ENCODE data around the gene STK4. TPM values are rescaled to one million over a fixed set of nuclear protein-coding genes. Genes with fewer than 3 reads are reported as not detected.
"Not testable (repeated sequence)": the region's sequence is repeated elsewhere in the genome, so short reads cannot be mapped to it uniquely, and the experiment has no call there.

STK4 gene
- total and polyA plus RNA-seq, 2 donors from 2014 or later = 4.3 to 41.0 TPM

DNA sequence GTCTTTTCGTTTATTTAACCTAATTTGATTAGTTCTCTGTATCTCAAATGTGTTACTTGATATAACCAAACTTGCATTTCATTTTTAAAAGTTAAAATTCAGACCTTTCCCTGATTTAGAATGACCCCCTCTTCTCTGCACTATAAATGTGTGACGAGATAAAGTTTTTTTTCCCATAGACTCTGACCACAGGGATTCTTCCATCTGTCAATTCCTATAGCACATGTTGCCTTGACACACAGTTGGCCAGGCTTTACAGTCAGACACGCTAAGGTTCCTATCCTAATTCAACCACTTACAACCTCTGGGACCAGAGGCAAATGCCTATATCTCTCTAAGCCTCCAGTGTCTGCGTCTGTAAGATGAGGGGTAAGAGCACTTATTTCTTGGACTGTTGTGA lies 94.0 kb downstream of the STK4 start:
- H3K4me3 ChIP-seq (ENCODE audit: low read length in 3 of 3) = no peak overlapping the region
- no peak overlapping the region for H3K27ac ChIP-seq (ENCODE audit: low read depth in 2 of 2, low read length in 2 of 2)
- FAIRE-seq (no peak), DNase-seq (no peak)
- intact Hi-C loops (cut with DNase I) = no loop called here
- no peaks in the 10 kb centered on the region for H3K36me3 ChIP-seq (ENCODE audit: control insufficient read depth in 2 of 3, insufficient read depth in 3 of 3, low read length in 3 of 3)
- H3K9me3 ChIP-seq (ENCODE audit: control insufficient read depth in 2 of 3, insufficient read depth in 1 of 3, low read length in 3 of 3) = no peaks in the 10 kb centered on the region
- H3K9ac ChIP-seq (ENCODE audit: low read length in 3 of 3) = no peak overlapping the region
- H3K4me1 ChIP-seq (ENCODE audit: control insufficient read depth in 2 of 3, insufficient read depth in 2 of 3, low read depth in 1 of 3, low read length in 3 of 3) = no peaks in the 10 kb centered on the region
- TF ChIP-seq, protein P1, sequence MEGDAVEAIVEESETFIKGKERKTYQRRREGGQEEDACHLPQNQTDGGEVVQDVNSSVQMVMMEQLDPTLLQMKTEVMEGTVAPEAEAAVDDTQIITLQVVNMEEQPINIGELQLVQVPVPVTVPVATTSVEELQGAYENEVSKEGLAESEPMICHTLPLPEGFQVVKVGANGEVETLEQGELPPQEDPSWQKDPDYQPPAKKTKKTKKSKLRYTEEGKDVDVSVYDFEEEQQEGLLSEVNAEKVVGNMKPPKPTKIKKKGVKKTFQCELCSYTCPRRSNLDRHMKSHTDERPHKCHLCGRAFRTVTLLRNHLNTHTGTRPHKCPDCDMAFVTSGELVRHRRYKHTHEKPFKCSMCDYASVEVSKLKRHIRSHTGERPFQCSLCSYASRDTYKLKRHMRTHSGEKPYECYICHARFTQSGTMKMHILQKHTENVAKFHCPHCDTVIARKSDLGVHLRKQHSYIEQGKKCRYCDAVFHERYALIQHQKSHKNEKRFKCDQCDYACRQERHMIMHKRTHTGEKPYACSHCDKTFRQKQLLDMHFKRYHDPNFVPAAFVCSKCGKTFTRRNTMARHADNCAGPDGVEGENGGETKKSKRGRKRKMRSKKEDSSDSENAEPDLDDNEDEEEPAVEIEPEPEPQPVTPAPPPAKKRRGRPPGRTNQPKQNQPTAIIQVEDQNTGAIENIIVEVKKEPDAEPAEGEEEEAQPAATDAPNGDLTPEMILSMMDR (IDR thresholded peaks at IDR 0.05; ENCODE audit: borderline replicate concordance, extremely low read depth, insufficient read depth) = no peak
- H3K27me3 ChIP-seq (ENCODE audit: control insufficient read depth, insufficient read depth, low read length) = no peaks in the 10 kb centered on the region

DNA sequence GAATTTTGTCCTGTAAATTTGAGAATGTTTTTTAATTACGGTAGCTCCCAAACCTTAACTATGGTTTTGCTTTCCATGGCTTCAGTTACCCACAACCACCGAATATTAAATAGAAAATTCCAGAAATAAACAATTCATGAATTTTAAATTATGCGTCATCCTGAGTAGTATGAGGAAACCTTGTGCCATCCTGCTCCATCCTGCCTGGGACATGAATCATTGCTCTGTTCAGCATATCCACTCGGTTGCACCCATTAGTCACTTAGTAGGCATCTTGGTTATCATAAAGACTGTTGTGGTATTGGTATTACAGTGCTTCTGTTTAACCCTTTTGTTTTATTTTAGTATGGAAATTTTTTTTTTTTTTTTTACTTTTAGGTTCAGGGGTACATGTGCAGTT lies 94.9 kb downstream of the STK4 start:
- intact Hi-C loops (cut with DNase I) = no loop called here
- no peaks in the 10 kb centered on the region for H3K36me3 ChIP-seq (ENCODE audit: control insufficient read depth in 2 of 3, insufficient read depth in 3 of 3, low read length in 3 of 3)
- H3K4me1 ChIP-seq (ENCODE audit: control insufficient read depth in 2 of 3, insufficient read depth in 2 of 3, low read depth in 1 of 3, low read length in 3 of 3) = no peaks in the 10 kb centered on the region
- no peaks in the 10 kb centered on the region for H3K27me3 ChIP-seq (ENCODE audit: control insufficient read depth, insufficient read depth, low read length)
- DNase-seq (no peak), FAIRE-seq (no peak)
- no peaks in the 10 kb centered on the region for H3K9me3 ChIP-seq (ENCODE audit: control insufficient read depth in 2 of 3, insufficient read depth in 1 of 3, low read length in 3 of 3)
- TF ChIP-seq, protein P1 (IDR thresholded peaks at IDR 0.05; ENCODE audit: borderline replicate concordance, extremely low read depth, insufficient read depth) = no peak
- no peak overlapping the region for H3K27ac ChIP-seq (ENCODE audit: low read depth in 2 of 2, low read length in 2 of 2)
- H3K4me3 ChIP-seq (ENCODE audit: low read length in 3 of 3) = no peak overlapping the region
- no peak overlapping the region for H3K9ac ChIP-seq (ENCODE audit: low read length in 3 of 3)

DNA sequence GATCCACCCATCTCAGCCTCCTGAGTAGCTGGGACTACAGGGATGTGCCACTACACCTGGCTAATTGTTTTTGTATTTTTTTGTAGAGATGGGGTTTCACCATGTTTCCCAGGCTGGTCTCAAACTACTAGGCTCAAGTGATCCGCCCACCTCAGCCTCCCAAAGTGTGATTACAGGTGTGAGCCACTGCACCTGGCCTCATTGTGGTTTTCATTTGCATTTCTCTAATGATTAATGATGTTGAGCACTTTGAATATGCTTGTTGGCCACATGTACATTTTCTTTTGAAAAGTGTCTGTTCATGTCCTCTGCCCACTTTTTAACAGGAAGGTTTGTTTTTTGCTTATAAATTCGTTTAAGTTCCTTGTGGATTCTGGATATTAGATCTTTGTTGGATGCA lies 96.8 kb downstream of the STK4 start:
- H3K9ac ChIP-seq (ENCODE audit: low read length in 3 of 3); H3K4me3 ChIP-seq (ENCODE audit: low read length in 3 of 3); FAIRE-seq; H3K27ac ChIP-seq (ENCODE audit: low read depth in 2 of 2, low read length in 2 of 2); H3K27me3 ChIP-seq (ENCODE audit: control insufficient read depth, insufficient read depth, low read length); H3K4me1 ChIP-seq (ENCODE audit: control insufficient read depth in 2 of 3, insufficient read depth in 2 of 3, low read depth in 1 of 3, low read length in 3 of 3); H3K36me3 ChIP-seq (ENCODE audit: control insufficient read depth in 2 of 3, insufficient read depth in 3 of 3, low read length in 3 of 3); DNase-seq; intact Hi-C loops (cut with DNase I); H3K9me3 ChIP-seq (ENCODE audit: control insufficient read depth in 2 of 3, insufficient read depth in 1 of 3, low read length in 3 of 3): not testable (repeated sequence)

DNA sequence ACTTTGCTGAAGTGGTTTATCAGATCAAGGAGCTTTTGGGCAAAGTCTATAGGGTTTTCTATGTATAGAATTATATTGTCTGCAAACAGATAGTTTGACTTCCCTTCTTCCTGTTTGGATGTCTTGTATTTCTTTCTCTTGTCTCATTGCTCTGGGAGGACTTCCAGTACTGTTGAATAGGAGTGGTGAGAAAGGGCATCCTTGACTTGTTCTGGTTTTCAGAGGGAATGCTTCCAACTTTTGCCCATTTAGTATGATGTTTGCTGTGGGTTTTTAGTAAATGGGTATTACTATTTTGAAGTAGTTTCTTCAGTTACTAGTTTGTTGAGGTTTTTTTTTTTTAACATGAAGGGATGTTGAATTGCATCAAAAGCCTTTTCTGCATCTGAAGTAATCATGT lies 98.5 kb downstream of the STK4 start:
- TF ChIP-seq, protein P1 (IDR thresholded peaks at IDR 0.05; ENCODE audit: borderline replicate concordance, extremely low read depth, insufficient read depth) = no peak
- FAIRE-seq = no peak

More for the DNA sequence above, 98.5 kb downstream of the STK4 start:
- no peaks in the 10 kb centered on the region for H3K36me3 ChIP-seq (ENCODE audit: control insufficient read depth in 2 of 3, insufficient read depth in 3 of 3, low read length in 3 of 3)
- intact Hi-C loops (cut with DNase I) = no loop called here
- H3K4me3 ChIP-seq (ENCODE audit: low read length in 3 of 3) = no peak overlapping the region
- no peaks in the 10 kb centered on the region for H3K4me1 ChIP-seq (ENCODE audit: control insufficient read depth in 2 of 3, insufficient read depth in 2 of 3, low read depth in 1 of 3, low read length in 3 of 3)
- H3K9ac ChIP-seq (ENCODE audit: low read length in 3 of 3) = no peak overlapping the region
- DNase-seq = no peak
- H3K27me3 ChIP-seq (ENCODE audit: control insufficient read depth, insufficient read depth, low read length) = no peaks in the 10 kb centered on the region
- H3K27ac ChIP-seq (ENCODE audit: low read depth in 2 of 2, low read length in 2 of 2) = no peak overlapping the region
- no peaks in the 10 kb centered on the region for H3K9me3 ChIP-seq (ENCODE audit: control insufficient read depth in 2 of 3, insufficient read depth in 1 of 3, low read length in 3 of 3)

All from kidney (tissue), 14 donors.